HL-60 (cell line): ENCODE data around the gene AKAP6.

ENCODE experiments used
- POLR2AphosphoS5 ChIP-seq: IDR thresholded peaks from 2 replicates; pipeline ENCODE4 v1.6.1; 2012; ENCODE audit warnings: low read depth
- SPI1 ChIP-seq: IDR thresholded peaks from 2 replicates; pipeline ENCODE4 v1.6.1; 2012; ENCODE audit warnings: low read depth, mild to moderate bottlenecking, borderline replicate concordance
- TF ChIP-seq, protein P1 (sequence below): IDR thresholded peaks from one replicate; pipeline ENCODE4 v1.5.1; 2011; ENCODE audit warnings: low read length, control low read depth, inconsistent platforms; ENCODE audit not compliant: insufficient read depth

DNA sequence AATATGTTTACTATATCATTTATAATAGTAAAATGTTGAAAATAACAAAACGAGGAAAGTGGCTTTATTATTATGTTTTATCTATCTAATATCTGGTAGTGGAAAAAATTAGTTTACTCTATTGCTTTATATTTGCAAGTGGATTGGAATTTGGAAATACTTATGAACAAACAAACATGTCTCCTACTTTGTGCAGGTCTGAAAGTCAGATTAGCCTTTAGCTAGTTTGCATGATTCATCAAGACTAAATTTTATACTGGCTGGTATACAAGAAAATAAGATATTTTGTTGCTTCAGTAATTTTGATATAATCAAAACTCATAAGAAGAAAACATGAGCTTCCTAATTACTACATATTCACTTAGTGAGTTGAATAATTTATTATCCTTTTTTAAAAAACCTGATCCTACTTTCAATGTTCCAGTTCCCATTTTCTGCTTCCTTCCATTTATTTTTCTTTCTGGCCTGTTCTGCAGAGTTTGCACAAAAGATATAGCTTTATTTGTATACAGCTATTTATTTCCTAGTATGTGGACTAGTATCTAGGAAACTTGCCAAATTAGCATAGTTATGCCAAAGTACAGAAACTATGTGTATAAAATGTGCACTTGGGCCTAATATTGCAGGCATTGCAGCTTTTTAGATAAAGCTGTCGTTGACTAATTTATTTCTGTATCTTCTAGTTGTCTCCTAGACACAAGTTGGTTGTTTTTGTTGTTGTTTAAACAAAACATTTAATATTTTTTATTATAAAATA lies 122.0 kb downstream of the AKAP6 start:
- TF ChIP-seq, protein P1, sequence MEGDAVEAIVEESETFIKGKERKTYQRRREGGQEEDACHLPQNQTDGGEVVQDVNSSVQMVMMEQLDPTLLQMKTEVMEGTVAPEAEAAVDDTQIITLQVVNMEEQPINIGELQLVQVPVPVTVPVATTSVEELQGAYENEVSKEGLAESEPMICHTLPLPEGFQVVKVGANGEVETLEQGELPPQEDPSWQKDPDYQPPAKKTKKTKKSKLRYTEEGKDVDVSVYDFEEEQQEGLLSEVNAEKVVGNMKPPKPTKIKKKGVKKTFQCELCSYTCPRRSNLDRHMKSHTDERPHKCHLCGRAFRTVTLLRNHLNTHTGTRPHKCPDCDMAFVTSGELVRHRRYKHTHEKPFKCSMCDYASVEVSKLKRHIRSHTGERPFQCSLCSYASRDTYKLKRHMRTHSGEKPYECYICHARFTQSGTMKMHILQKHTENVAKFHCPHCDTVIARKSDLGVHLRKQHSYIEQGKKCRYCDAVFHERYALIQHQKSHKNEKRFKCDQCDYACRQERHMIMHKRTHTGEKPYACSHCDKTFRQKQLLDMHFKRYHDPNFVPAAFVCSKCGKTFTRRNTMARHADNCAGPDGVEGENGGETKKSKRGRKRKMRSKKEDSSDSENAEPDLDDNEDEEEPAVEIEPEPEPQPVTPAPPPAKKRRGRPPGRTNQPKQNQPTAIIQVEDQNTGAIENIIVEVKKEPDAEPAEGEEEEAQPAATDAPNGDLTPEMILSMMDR = no peak
- TF ChIP-seq POLR2AphosphoS5 (no peak), SPI1 (no peak)
